ENCODE results near the gene MED7. TPM values are rescaled to one million over a fixed set of nuclear protein-coding genes. Genes with fewer than 3 reads are reported as not detected.

The MED7 gene
- total and polyA plus RNA-seq, 9 of the 15 experiments (the other 6 are each of a cell fraction or from before 2014, with no cell fraction given) = 4.5 to 38.7 (median 12.2) TPM

GRCh38 chr5:157121709-157122108 is 21.0 kb downstream of the MED7 start:
- in situ Hi-C loops (cut with MboI) = no loop called here
- FAIRE-seq = no peak
- H3K27ac ChIP-seq (ENCODE audit: extremely low read depth, low read depth, low read length) = no peak overlapping the region
- no peaks in the 10 kb centered on the region for H3K36me3 ChIP-seq (ENCODE audit: control insufficient read depth, insufficient read depth, low read length)
- no peak for ATAC-seq
- no peaks in the 10 kb centered on the region; the same call in 1 of the 2 replicates for H3K9me3 ChIP-seq (replicated peaks; ENCODE audit: control insufficient read depth, insufficient read depth, low read depth, low read length)
- BruUV-seq (replicated peaks) = no TSS peak
- CTCF ChIA-PET (ENCODE audit: low intra/inter-chr PET ratio) = no interaction called here
- H3K4me2 ChIP-seq (ENCODE audit: insufficient read depth, low read length) = no peak overlapping the region
- DNase-seq (ENCODE audit: extremely low read depth in 1 of 4, low spot score in 3 of 4) = no peak
- intact Hi-C loops (cut with micrococcal nuclease) = no loop called here
- H3K27me3 ChIP-seq (ENCODE audit: control insufficient read depth in 2 of 2, insufficient read depth in 2 of 2, low read length in 2 of 2) = no peaks in the 10 kb centered on the region
- no peak overlapping the region for H2AFZ ChIP-seq (ENCODE audit: low read depth, low read length)
- H3K4me3 ChIP-seq = no peak overlapping the region
- H3K9ac ChIP-seq (ENCODE audit: insufficient read depth in 1 of 2, low read depth in 2 of 2, low read length in 2 of 2) = no peak overlapping the region
- H3K9me1 ChIP-seq (ENCODE audit: control insufficient read depth, insufficient read depth, low read length) = no peaks in the 10 kb centered on the region
- H3K4me1 ChIP-seq (replicated peaks in 1 of 2; ENCODE audit: control insufficient read depth in 2 of 2, insufficient read depth in 2 of 2, low read length in 2 of 2) = no peaks in the 10 kb centered on the region
- no peaks in the 10 kb centered on the region for H4K20me1 ChIP-seq (replicated peaks; ENCODE audit: control insufficient read depth, insufficient read depth, low read length)
- no peaks in the 10 kb centered on the region for H3K79me2 ChIP-seq (ENCODE audit: control insufficient read depth, insufficient read depth, low read length)
- TF ChIP-seq ZNF384 (IDR thresholded peaks at IDR 0.05; ENCODE audit: low read depth, low read length) (0 out of 2 replicates have a peak, but pooled peaks have one; percentile 18), TRIM28 (IDR thresholded peaks at IDR 0.05) (peak; percentile 69; the same call in 1 of the 2 replicates), ZNF512 (tag; IDR thresholded peaks at IDR 0.05) (no peak), ZNF408 (CRISPR knock-in tag; IDR thresholded peaks at IDR 0.05; ENCODE audit: low read depth) (no peak), HLTF (IDR thresholded peaks at IDR 0.05) (0 out of 2 replicates have a peak, but pooled peaks have one; percentile 59), TEAD2 (tag; IDR thresholded peaks at IDR 0.05) (no peak), ERF (CRISPR knock-in tag; IDR thresholded peaks at IDR 0.05) (no peak), ZFP91 (CRISPR knock-in tag; IDR thresholded peaks at IDR 0.05) (no peak)
- POLR2A ChIA-PET = no interaction called here
